GM23248 (cell line): ENCODE measurements around the gene KCNQ2. TPM values are rescaled to one million over a fixed set of nuclear protein-coding genes. Genes with fewer than 3 reads are reported as not detected.
A peak's percentile ranks its signal among the peaks of the same experiment; 100 is the strongest.

ENCODE experiments used
- DNase-seq: peaks from one replicate; pipeline ENCODE4 v3.0.0-alpha.2; 2015
- H2AFZ ChIP-seq: fragments of 200-600 bp; sonication (generic); 2 replicates; pipeline ENCODE4 v1.6.1; 2016; ENCODE audit warnings: antibody characterized with exemption
- H3F3A ChIP-seq: fragments of 200-600 bp; sonication (generic); 2 replicates; pipeline ENCODE4 v1.6.1; 2016; ENCODE audit warnings: mild to moderate bottlenecking, antibody characterized with exemption, mixed run types; ENCODE audit not compliant: insufficient read depth
- H3K27ac ChIP-seq: fragments of 200-600 bp; sonication (generic); 2 replicates; pipeline ENCODE4 v1.5.1; 2016; ENCODE audit warnings: mild to moderate bottlenecking
- H3K27me3 ChIP-seq: fragments of 200-600 bp; sonication (generic); replicated peaks from 2 replicates; pipeline ENCODE4 v1.6.1; 2016; ENCODE audit warnings: mild to moderate bottlenecking; ENCODE audit not compliant: insufficient read depth
- H3K36me3 ChIP-seq: fragments of 200-600 bp; sonication (generic); 2 replicates; pipeline ENCODE4 v1.6.1; 2016; ENCODE audit warnings: low read depth, mild to moderate bottlenecking
- H3K4me1 ChIP-seq: fragments of 200-600 bp; sonication (generic); 2 replicates; pipeline ENCODE4 v1.6.1; 2016; ENCODE audit warnings: mild to moderate bottlenecking; ENCODE audit not compliant: insufficient read depth
- H3K4me2 ChIP-seq: fragments of 200-600 bp; sonication (generic); one replicate; pipeline ENCODE4 v1.6.1; 2016; ENCODE audit warnings: mild to moderate bottlenecking; ENCODE audit not compliant: unreplicated experiment
- H3K4me3 ChIP-seq: fragments of 200-600 bp; sonication (generic); 2 replicates; pipeline ENCODE4 v1.5.1; 2016; ENCODE audit warnings: mild to moderate bottlenecking
- H3K79me2 ChIP-seq: fragments of 200-600 bp; sonication (generic); 2 replicates; pipeline ENCODE4 v1.6.1; 2016; ENCODE audit warnings: mild to moderate bottlenecking; ENCODE audit not compliant: insufficient read depth
- H3K9ac ChIP-seq: fragments of 200-600 bp; sonication (generic); 2 replicates; pipeline ENCODE4 v1.6.1; 2016; ENCODE audit warnings: mild to moderate bottlenecking
- H3K9me2 ChIP-seq: fragments of 200-600 bp; sonication (generic); 2 replicates; pipeline ENCODE4 v1.6.1; 2016; ENCODE audit warnings: mixed run types, mild to moderate bottlenecking, moderate library complexity; ENCODE audit not compliant: insufficient read depth
- H3K9me3 ChIP-seq: fragments of 200-600 bp; sonication (generic); one replicate; pipeline ENCODE4 v1.6.1; 2017; ENCODE audit warnings: low read depth
- H4K20me1 ChIP-seq: fragments of 200-600 bp; sonication (generic); 2 replicates; pipeline ENCODE4 v1.6.0; 2016; ENCODE audit not compliant: insufficient read depth
- EZH2 ChIP-seq: fragments of 200-600 bp; sonication (generic); IDR thresholded peaks from 2 replicates; pipeline ENCODE4 v1.6.1; 2018; ENCODE audit warnings: antibody characterized with exemption, mild to moderate bottlenecking; ENCODE audit not compliant: insufficient read depth, poor library complexity, severe bottlenecking
- EZH2phosphoT487 ChIP-seq: fragments of 200-600 bp; sonication (generic); IDR thresholded peaks from 2 replicates; pipeline ENCODE4 v1.6.1; 2018; ENCODE audit warnings: antibody characterized with exemption, moderate library complexity, mild to moderate bottlenecking, low read depth; ENCODE audit not compliant: insufficient read depth
- WGBS, 2 experiments: methylation state at CpG; one replicate each; pipeline ENCODE4 v1.1.6; 2015 to 2017; ENCODE audit warnings: low lambda C conversion rate in 2 of 2, low coverage in 1 of 2; ENCODE audit errors: missing lambda C conversion rate in 2 of 2; 5-methylcytosine and 5-hydroxymethylcytosine counted together
- in situ Hi-C: fragments of 300-500 bp; cut with MboI; formaldehyde crosslinking; loops from 2 replicates; pipeline ENCODE4 v1.15.0; 2020
- polyA plus RNA-seq: library from polyadenylated mRNA; unstranded; fragments of >200 nt; fragmentation: Nextera tagmentation; extraction: Ambion mirVana; gene quantifications from 2 replicates; pipeline ENCODE4 v1.2.1, GENCODE V29; 2016
- total RNA-seq: library from RNA; depleted of rRNA; stranded (reverse); fragments of >200 nt; shearing (Covaris generic); gene quantifications from 2 replicates; pipeline ENCODE4 v1.2.3, GENCODE V29; 2014

The KCNQ2 gene
- total and polyA plus RNA-seq, 2 experiments from 2014 or later, result 0.38 TPM; not detected in 1

DNA sequence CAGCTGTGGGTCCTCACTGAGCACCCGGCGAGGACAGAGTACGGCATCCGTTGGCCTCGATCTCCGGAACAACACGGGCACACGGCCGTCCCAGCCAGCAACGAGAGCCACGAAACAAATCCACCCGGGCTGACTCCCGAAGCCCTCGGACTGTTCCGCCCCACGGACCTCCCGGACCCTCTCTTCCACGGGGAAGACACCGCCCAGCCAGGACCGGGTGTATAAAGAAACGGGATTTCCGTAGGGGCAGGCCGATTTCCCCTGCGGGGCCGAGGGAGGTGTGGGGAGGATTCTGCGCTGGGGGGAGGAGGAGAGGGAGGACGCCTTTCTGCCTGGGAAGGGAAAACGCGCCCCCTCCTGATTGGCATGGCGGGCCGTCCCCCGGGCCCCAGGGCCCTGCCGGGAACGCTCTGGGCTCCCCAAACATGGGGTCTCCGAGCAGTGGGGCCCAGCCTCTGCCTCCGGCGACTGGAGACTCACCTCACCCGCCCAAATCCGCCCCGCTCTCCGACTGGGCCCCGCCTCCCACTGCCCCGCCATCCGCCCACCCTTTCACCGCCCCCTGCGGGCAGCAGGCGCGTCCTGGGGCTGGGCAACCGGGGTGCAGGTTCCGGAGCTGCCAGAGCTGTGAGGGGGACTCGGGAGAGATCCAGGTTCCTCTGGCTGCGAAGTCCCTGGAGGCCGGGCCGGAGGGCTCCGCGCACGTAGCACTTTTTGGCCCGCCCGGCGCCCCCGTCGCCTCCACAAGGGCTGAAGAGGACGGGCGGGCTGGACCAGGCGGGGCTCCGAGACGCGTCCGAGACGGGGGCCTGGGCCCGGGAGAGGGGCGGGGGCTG, 47.4 kb upstream of the KCNQ2 start:
- H3K27ac ChIP-seq, result peak overlapping the region; percentile 75
- 3 to 7% methylated on average over 36 to 59 of the region's 72 CpGs for WGBS, 2 experiments
- 0 out of 2 replicates have a peak, but pooled peaks cover 4% of the 10 kb centered on the region for H3K36me3 ChIP-seq
- peak overlapping the region; percentile 79 for H3K4me2 ChIP-seq
- H3K4me1 ChIP-seq, result 0 out of 2 replicates have a peak, but pooled peaks cover 2% of the 10 kb centered on the region
- H4K20me1 ChIP-seq, result peaks cover 4% of the 10 kb centered on the region; the same call in 1 of the 2 replicates
- peak overlapping the region; percentile 85 for H2AFZ ChIP-seq
- H3K9ac ChIP-seq, result peak overlapping the region; percentile 95
- DNase-seq, result peak; percentile 74
- no peaks in the 10 kb centered on the region for H3K27me3 ChIP-seq
- no peaks in the 10 kb centered on the region for H3K9me2 ChIP-seq
- peaks cover 15% of the 10 kb centered on the region for H3F3A ChIP-seq
- H3K9me3 ChIP-seq, result no peaks in the 10 kb centered on the region
- peak overlapping the region; percentile 83 for H3K4me3 ChIP-seq
- in situ Hi-C loops, result no loop called here
- TF ChIP-seq EZH2phosphoT487, result no peak
- TF ChIP-seq EZH2, result no peak
- peaks cover 8% of the 10 kb centered on the region for H3K79me2 ChIP-seq

DNA sequence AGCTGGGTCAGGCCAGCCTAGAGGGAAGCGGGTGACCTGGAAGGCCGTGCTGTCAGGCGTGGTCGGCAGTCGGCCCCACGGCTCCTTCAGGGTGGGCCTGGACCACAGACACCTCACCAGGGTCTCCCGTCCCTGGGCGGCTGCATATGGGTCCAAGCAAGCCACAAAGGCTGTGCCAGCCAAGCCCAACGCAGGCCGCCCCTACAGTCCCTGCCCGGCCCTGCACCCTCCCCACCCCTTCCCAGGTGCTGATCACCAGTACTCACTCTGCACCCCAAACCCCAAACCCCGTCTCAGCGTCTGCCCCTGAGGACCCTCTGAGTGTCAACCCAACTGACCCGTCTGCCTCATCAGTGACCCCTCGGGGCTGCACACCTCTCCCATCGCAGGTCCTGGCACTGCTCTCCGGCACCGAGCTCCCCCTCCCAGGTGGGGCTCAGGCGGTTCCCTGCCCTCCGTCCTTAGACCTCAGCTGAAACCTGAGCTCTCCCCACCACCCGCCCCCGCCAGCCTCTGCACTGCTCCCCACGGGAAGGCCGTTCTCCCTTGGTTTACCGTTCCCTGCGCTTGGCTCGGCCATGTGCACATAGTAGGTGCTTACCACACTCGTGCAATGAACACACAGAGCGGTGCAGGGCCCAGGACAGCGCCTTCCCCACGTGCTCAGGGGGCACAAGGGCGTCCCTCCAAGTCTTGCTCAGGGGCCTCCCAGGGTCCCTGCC, 46.7 kb upstream of the KCNQ2 start:
- Histone ChIP-seq H3F3A (peaks cover 7% of the 10 kb centered on the region; the same call in 1 of the 2 replicates), H3K4me1 (0 out of 2 replicates have a peak, but pooled peaks cover 2% of the 10 kb centered on the region), H3K9me2 (no peaks in the 10 kb centered on the region), H4K20me1 (peaks cover 4% of the 10 kb centered on the region; the same call in 1 of the 2 replicates), H3K4me3 (peak overlapping the region; percentile 83), H3K27ac (no peak overlapping the region), H3K79me2 (peaks cover 8% of the 10 kb centered on the region), H3K9me3 (no peaks in the 10 kb centered on the region), H3K27me3 (no peaks in the 10 kb centered on the region), H3K4me2 (peak overlapping the region; percentile 79), H2AFZ (peak overlapping the region; percentile 85), H3K9ac (peak overlapping the region; percentile 95), H3K36me3 (0 out of 2 replicates have a peak, but pooled peaks cover 4% of the 10 kb centered on the region)
- no peak for DNase-seq
- 63 to 71% methylated on average over 19 to 32 of the region's 32 CpGs for WGBS, 2 experiments
- in situ Hi-C loops, result no loop called here
- no peak for TF ChIP-seq EZH2phosphoT487

DNA sequence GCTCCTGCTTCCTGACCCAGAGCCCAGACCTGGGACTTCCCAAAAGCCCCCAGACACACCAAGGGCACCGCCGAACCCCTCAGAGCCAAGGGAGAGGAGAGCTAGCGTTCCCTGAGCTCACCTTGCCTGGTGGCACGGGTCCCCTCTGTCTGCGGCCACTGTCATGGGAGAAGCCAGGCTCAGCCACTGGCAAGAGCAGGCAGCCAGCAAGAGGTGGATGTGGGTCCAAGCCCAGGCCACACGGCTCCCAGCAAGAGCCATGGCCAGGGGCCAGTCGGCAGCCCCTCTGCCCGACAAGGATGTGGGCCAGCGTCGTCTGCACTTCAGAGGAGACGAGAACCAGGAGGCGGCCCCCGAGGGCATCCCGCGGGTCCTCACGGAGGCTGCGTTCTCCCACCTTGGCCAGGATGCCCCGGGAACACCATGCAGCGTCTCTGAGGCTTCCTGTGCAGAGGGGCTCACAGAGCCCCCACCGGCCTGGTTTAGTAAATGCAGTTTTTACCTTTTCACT, 46.0 kb upstream of the KCNQ2 start:
- H3K27ac ChIP-seq, result no peak overlapping the region
- no peak overlapping the region for H3K4me2 ChIP-seq
- H3F3A ChIP-seq, result no peaks in the 10 kb centered on the region
- H2AFZ ChIP-seq, result no peak overlapping the region
- no peaks in the 10 kb centered on the region for H3K36me3 ChIP-seq
- TF ChIP-seq EZH2, result no peak
- TF ChIP-seq EZH2phosphoT487, result no peak
- H3K27me3 ChIP-seq, result no peaks in the 10 kb centered on the region
- H3K4me3 ChIP-seq, result no peak overlapping the region
- in situ Hi-C loops, result no loop called here
- WGBS, 2 experiments, result 90 to 94% methylated on average over 20 of the region's 20 CpGs
- H3K9me2 ChIP-seq, result no peaks in the 10 kb centered on the region
- peaks cover 4% of the 10 kb centered on the region; the same call in 1 of the 2 replicates for H4K20me1 ChIP-seq
- no peaks in the 10 kb centered on the region for H3K9me3 ChIP-seq
- H3K4me1 ChIP-seq, result 0 out of 2 replicates have a peak, but pooled peaks cover 2% of the 10 kb centered on the region
- H3K9ac ChIP-seq, result no peak overlapping the region
- DNase-seq, result no peak
- peaks cover 8% of the 10 kb centered on the region for H3K79me2 ChIP-seq
